WTC11 (cell line): ENCODE data around the gene MAOA. TPM values are rescaled to one million over a fixed set of nuclear protein-coding genes. Genes with fewer than 3 reads are reported as not detected.

Experiments
- ATAC-seq: fragments of 200-7000 bp; cut with Tn5 transposase; 2 replicates; pipeline ENCODE4 v1.10.0; 2021; ENCODE audit warnings: mild to moderate bottlenecking, moderate library complexity
- CTCF ChIA-PET: fragments of 300-600 bp; sonication (Branson Sonifier 250); formaldehyde crosslinking; loops from one replicate; lab custom pipeline; 2021; ENCODE audit warnings: antibody characterized with exemption; lab: Charles Lee
- POLR2A ChIA-PET: fragments of 350-600 bp; sonication (Branson Sonifier 250); formaldehyde crosslinking; loops from one replicate; lab custom pipeline; 2021; ENCODE audit warnings: antibody characterized with exemption; lab: Charles Lee
- DNase-seq: peaks from one replicate; pipeline ENCODE4 v3.0.0; 2021; ENCODE audit warnings: low spot score
- H3K27ac Mint-ChIP-seq: 2 replicates; pipeline ENCODE4 v1.8.0; 2021; ENCODE audit warnings: mixed read lengths
- H3K27me3 Mint-ChIP-seq: 2 replicates; pipeline ENCODE4 v1.8.0; 2021; ENCODE audit warnings: low read depth, mild to moderate bottlenecking, moderate library complexity, mixed read lengths
- H3K36me3 Mint-ChIP-seq: 2 replicates; pipeline ENCODE4 v1.8.0; 2021; ENCODE audit warnings: mixed read lengths
- H3K4me1 Mint-ChIP-seq: 2 replicates; pipeline ENCODE4 v1.8.0; 2022; ENCODE audit warnings: mixed read lengths
- H3K4me3 Mint-ChIP-seq: 2 replicates; pipeline ENCODE4 v1.8.0; 2021; ENCODE audit warnings: mild to moderate bottlenecking, moderate library complexity, mixed read lengths
- H3K9me3 Mint-ChIP-seq: 2 replicates; pipeline ENCODE4 v1.8.0; 2021; ENCODE audit warnings: mixed read lengths
- AR ChIP-seq: fragments of 250-450 bp; sonication (Bioruptor Pico); IDR thresholded peaks from 2 replicates; pipeline ENCODE4 v1.9.0; 2021; ENCODE audit warnings: mild to moderate bottlenecking
- ATF1 ChIP-seq: sonication (generic); formaldehyde crosslinking; IDR thresholded peaks from 2 replicates; pipeline ENCODE4 v1.8.1; 2023; ENCODE audit warnings: mild to moderate bottlenecking, moderate library complexity, missing genetic modification reagents
- CBFB ChIP-seq: sonication (generic); formaldehyde crosslinking; IDR thresholded peaks from 2 replicates; pipeline ENCODE4 v1.8.1; 2022; ENCODE audit warnings: mild to moderate bottlenecking, low read depth, missing genetic modification reagents
- E2F5 ChIP-seq: sonication (generic); formaldehyde crosslinking; IDR thresholded peaks from 2 replicates; pipeline ENCODE4 v1.8.1; 2022; ENCODE audit warnings: mild to moderate bottlenecking, moderate library complexity, missing genetic modification reagents
- FOXK1 ChIP-seq: sonication (generic); formaldehyde crosslinking; IDR thresholded peaks from 2 replicates; pipeline ENCODE4 v1.8.0; 2022; ENCODE audit warnings: mild to moderate bottlenecking, moderate library complexity, missing genetic modification reagents
- FOXP1 ChIP-seq: sonication (generic); formaldehyde crosslinking; IDR thresholded peaks from 2 replicates; pipeline ENCODE4 v1.8.0; 2022; ENCODE audit warnings: missing genetic modification reagents, mild to moderate bottlenecking, moderate library complexity, borderline replicate concordance
- FOXP4 ChIP-seq: sonication (generic); formaldehyde crosslinking; IDR thresholded peaks from 2 replicates; pipeline ENCODE4 v1.8.0; 2022; ENCODE audit warnings: mild to moderate bottlenecking, missing genetic modification reagents
- GTF2I ChIP-seq: fragments of 250-450 bp; sonication (Bioruptor Pico); conservative IDR thresholded peaks from 2 replicates; pipeline ENCODE4 v1.4.0; 2021; ENCODE audit warnings: mild to moderate bottlenecking
- IRF2 ChIP-seq: sonication (generic); formaldehyde crosslinking; IDR thresholded peaks from 2 replicates; pipeline ENCODE4 v1.8.0; 2022; ENCODE audit warnings: low read depth, missing genetic modification reagents, borderline replicate concordance
- KAT7 ChIP-seq: sonication (generic); formaldehyde crosslinking; IDR thresholded peaks from 2 replicates; pipeline ENCODE4 v1.8.1; 2023; ENCODE audit warnings: missing genetic modification reagents, mild to moderate bottlenecking, borderline replicate concordance
- MAX ChIP-seq: sonication (generic); formaldehyde crosslinking; IDR thresholded peaks from 2 replicates; pipeline ENCODE4 v1.8.0; 2022; ENCODE audit warnings: mild to moderate bottlenecking, missing genetic modification reagents
- NR1H2 ChIP-seq: sonication (generic); formaldehyde crosslinking; IDR thresholded peaks from 2 replicates; pipeline ENCODE4 v1.9.0; 2021; ENCODE audit warnings: mild to moderate bottlenecking, moderate library complexity, missing genetic modification reagents
- RORB ChIP-seq: fragments of 250-450 bp; sonication (Bioruptor Pico); IDR thresholded peaks from 2 replicates; pipeline ENCODE4 v1.9.0; 2021; ENCODE audit warnings: mild to moderate bottlenecking
- ZBTB43 ChIP-seq: sonication (generic); formaldehyde crosslinking; IDR thresholded peaks from 2 replicates; pipeline ENCODE4 v1.8.1; 2023; ENCODE audit warnings: mild to moderate bottlenecking, missing genetic modification reagents
- ZNF121 ChIP-seq: sonication (generic); formaldehyde crosslinking; IDR thresholded peaks from 2 replicates; pipeline ENCODE4 v1.8.0; 2023; ENCODE audit warnings: missing genetic modification reagents
- ZNF138 ChIP-seq: sonication (generic); formaldehyde crosslinking; conservative IDR thresholded peaks from 2 replicates; pipeline ENCODE4 v1.8.1; 2022; ENCODE audit warnings: mild to moderate bottlenecking, moderate library complexity, missing genetic modification reagents
- ZNF671 ChIP-seq: fragments of 250-450 bp; sonication (Bioruptor Pico); IDR thresholded peaks from 2 replicates; pipeline ENCODE4 v1.8.0; 2021; ENCODE audit warnings: mild to moderate bottlenecking
- total RNA-seq: library from RNA; stranded (reverse); gene quantifications from 3 replicates; pipeline ENCODE4 v1.2.3, GENCODE V29; 2021
- TF ChIP-seq, protein P1 (sequence below): sonication (generic); formaldehyde crosslinking; IDR thresholded peaks from 2 replicates; pipeline ENCODE4 v1.8.1; 2023; ENCODE audit warnings: mild to moderate bottlenecking, missing genetic modification reagents, moderate library complexity
- TF ChIP-seq, protein P2 (sequence below): sonication (generic); formaldehyde crosslinking; IDR thresholded peaks from 2 replicates; pipeline ENCODE4 v1.8.0; 2023; ENCODE audit warnings: missing genetic modification reagents
- TF ChIP-seq, protein P3 (sequence below): sonication (generic); formaldehyde crosslinking; IDR thresholded peaks from 2 replicates; pipeline ENCODE4 v1.8.1; 2023; ENCODE audit warnings: mild to moderate bottlenecking, missing genetic modification reagents, moderate library complexity

Gene MAOA
- total RNA-seq, 1 experiment from 2014 or later = 6.0 TPM

DNA sequence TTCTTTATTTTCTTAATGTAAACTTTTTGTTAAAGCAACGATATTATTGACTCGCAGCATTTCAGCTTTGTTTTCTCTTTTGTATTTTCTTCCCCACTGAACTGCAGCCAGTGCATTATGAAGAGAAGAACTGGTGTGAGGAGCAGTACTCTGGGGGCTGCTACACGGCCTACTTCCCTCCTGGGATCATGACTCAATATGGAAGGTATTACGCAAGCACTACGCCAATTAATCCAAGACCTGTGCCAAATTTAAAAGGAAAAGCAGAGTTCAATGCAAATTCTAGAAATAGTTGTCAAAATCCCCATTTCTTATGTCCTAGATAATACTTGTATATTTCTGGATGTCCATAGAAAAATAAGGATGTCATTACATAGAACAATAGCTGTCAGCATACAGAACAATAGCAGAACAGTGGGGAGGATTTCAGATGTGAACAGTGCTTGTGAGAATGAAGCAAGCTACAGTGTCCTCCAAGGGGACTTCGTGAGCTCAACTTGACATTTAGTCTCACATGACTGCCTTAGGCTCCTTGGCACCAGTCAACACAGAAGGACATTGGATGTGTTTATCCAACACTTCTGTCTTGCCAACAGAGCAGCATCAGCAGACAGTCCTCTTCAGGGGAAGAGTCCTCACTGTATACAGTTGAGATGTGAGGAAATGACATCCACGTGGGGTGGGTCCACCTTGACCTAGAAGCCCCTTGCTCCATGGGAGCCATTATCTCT is 85.9 kb downstream of the MAOA start:
- Mint-ChIP-seq H3K9me3 (no peaks in the 10 kb centered on the region), H3K27me3 (no peaks in the 10 kb centered on the region), H3K27ac (no peak overlapping the region), H3K4me3 (no peak overlapping the region), H3K36me3 (no peaks in the 10 kb centered on the region; the same call in 1 of the 2 replicates), H3K4me1 (no peaks in the 10 kb centered on the region)
- CTCF ChIA-PET = interaction anchor here (1.0 kb wide), 1 partner anchor 8 kb away, joined by 3 read pairs; no protein-coding TSS in a partner anchor
- DNase-seq (no peak), ATAC-seq (no peak)
- TF ChIP-seq NR1H2 (CRISPR knock-in tag) (no peak), ATF1 (no peak), RORB (CRISPR knock-in tag) (no peak), ZNF138 (CRISPR knock-in tag) (no peak)
- TF ChIP-seq, protein P1, sequence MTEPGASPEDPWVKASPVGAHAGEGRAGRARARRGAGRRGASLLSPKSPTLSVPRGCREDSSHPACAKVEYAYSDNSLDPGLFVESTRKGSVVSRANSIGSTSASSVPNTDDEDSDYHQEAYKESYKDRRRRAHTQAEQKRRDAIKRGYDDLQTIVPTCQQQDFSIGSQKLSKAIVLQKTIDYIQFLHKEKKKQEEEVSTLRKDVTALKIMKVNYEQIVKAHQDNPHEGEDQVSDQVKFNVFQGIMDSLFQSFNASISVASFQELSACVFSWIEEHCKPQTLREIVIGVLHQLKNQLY = no peak
- TF ChIP-seq, protein P2, sequence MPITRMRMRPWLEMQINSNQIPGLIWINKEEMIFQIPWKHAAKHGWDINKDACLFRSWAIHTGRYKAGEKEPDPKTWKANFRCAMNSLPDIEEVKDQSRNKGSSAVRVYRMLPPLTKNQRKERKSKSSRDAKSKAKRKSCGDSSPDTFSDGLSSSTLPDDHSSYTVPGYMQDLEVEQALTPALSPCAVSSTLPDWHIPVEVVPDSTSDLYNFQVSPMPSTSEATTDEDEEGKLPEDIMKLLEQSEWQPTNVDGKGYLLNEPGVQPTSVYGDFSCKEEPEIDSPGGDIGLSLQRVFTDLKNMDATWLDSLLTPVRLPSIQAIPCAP (CRISPR knock-in tag) = no peak
- POLR2A ChIA-PET = no interaction called here

DNA sequence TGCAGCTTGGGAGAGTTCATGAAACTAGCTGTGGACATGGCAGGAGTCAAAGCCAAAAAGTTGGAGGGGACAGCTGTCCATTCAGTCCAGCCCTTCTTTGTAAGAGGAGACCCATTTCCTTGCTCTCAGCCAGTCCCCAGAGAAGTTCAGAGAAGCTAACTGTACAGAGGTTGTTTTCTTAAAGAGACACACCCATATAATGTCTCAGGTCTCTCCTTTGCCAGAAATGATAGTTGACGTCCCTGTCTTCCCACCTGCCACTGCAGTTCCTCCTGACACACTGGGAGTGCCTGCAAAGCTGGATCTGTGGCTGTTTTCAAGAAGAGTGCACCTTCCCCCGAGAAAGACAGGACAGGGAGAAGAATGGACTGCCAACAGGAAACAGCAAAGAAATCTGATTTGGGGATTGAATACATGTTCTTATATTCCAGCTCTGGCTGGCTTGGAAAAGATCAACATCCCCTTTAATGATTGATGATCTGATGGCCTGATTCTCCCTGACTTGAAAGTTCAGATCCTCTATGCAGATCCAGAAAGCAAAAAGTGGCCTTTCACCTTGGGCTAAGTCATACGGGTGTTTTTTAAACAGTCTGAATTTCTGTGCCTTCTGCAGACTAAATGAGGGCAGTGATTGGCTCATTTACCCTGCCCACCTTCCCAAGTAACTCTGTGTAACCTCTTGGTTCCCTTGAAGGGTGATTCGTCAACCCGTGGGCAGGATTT is 87.2 kb downstream of the MAOA start:
- no peak for ATAC-seq
- H3K4me1 Mint-ChIP-seq = no peaks in the 10 kb centered on the region
- H3K9me3 Mint-ChIP-seq = no peaks in the 10 kb centered on the region
- no peak for DNase-seq
- no peak for TF ChIP-seq IRF2 (CRISPR knock-in tag)
- TF ChIP-seq GTF2I (CRISPR knock-in tag) = no peak
- no peak for TF ChIP-seq ATF1
- TF ChIP-seq, protein P3, sequence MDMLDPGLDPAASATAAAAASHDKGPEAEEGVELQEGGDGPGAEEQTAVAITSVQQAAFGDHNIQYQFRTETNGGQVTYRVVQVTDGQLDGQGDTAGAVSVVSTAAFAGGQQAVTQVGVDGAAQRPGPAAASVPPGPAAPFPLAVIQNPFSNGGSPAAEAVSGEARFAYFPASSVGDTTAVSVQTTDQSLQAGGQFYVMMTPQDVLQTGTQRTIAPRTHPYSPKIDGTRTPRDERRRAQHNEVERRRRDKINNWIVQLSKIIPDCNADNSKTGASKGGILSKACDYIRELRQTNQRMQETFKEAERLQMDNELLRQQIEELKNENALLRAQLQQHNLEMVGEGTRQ (CRISPR knock-in tag) = no peak
- TF ChIP-seq FOXK1 (CRISPR knock-in tag) = no peak
- no peak for TF ChIP-seq FOXP4 (CRISPR knock-in tag)
- no peak for TF ChIP-seq FOXP1 (CRISPR knock-in tag)
- no peak for TF ChIP-seq ZNF671
- no peak for TF ChIP-seq CBFB (CRISPR knock-in tag)
- TF ChIP-seq ZNF121 (CRISPR knock-in tag) = no peak
- TF ChIP-seq KAT7 (CRISPR knock-in tag) = no peak
- TF ChIP-seq, protein P2 (CRISPR knock-in tag) = no peak
- H3K27ac Mint-ChIP-seq = no peak overlapping the region
- no peak overlapping the region for H3K4me3 Mint-ChIP-seq
- CTCF ChIA-PET = no interaction called here
- H3K36me3 Mint-ChIP-seq = no peaks in the 10 kb centered on the region
- POLR2A ChIA-PET = no interaction called here
- H3K27me3 Mint-ChIP-seq = no peaks in the 10 kb centered on the region

DNA sequence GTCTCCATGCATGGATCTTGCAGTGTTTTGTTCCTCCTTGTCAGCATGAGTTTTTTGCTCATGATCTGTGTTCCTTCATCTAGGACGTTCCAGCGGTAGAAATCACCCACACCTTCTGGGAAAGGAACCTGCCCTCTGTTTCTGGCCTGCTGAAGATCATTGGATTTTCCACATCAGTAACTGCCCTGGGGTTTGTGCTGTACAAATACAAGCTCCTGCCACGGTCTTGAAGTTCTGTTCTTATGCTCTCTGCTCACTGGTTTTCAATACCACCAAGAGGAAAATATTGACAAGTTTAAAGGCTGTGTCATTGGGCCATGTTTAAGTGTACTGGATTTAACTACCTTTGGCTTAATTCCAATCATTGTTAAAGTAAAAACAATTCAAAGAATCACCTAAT is 88.2 kb downstream of the MAOA start:
- H3K9me3 Mint-ChIP-seq = no peaks in the 10 kb centered on the region
- ChIA-PET CTCF (no interaction called here), POLR2A (no interaction called here)
- ATAC-seq (no peak), DNase-seq (no peak)
- no peaks in the 10 kb centered on the region for H3K36me3 Mint-ChIP-seq
- H3K27ac Mint-ChIP-seq = no peak overlapping the region
- no peak overlapping the region for H3K4me3 Mint-ChIP-seq
- no peaks in the 10 kb centered on the region for H3K27me3 Mint-ChIP-seq
- H3K4me1 Mint-ChIP-seq = no peaks in the 10 kb centered on the region
- TF ChIP-seq AR (no peak), E2F5 (CRISPR knock-in tag) (no peak), MAX (CRISPR knock-in tag) (no peak), ZBTB43 (CRISPR knock-in tag) (no peak)
